ENCODE results near the gene GSG1.

- TF ChIP-seq CTCF (IDR thresholded peaks at IDR 0.05; ENCODE audit: low read depth, low read length), result no peak
- TF ChIP-seq POLR2A (IDR thresholded peaks at IDR 0.05; ENCODE audit: extremely low read depth, insufficient read length), result no peak
- no peak for TF ChIP-seq MYC (IDR thresholded peaks at IDR 0.05; ENCODE audit: low read depth, low read length)
Observed at GRCh38 chr12:13041224-13041623, 62.2 kb downstream of the GSG1 start.
